CD14-positive monocyte (primary cell): ENCODE data around the gene MRPS35. TPM values are rescaled to one million over a fixed set of nuclear protein-coding genes. Genes with fewer than 3 reads are reported as not detected.

ENCODE experiments used
- DNase-seq, 3 donors: peaks; one replicate each; pipeline ENCODE4 v3.0.0-alpha.2; 2011 to 2022
- H2AFZ ChIP-seq: 2 replicates; pipeline ENCODE4 v1.6.0; 2012; ENCODE audit warnings: mild to moderate bottlenecking, low read depth, low read length, inconsistent platforms; ENCODE audit not compliant: insufficient read depth, poor library complexity, severe bottlenecking
- H3K27ac ChIP-seq, 2 donors: 1 replicate in 1 of 2; 2 replicates in 1 of 2; pipeline ENCODE4 v1.5.1; 2012 to 2013; ENCODE audit warnings: low read length in 2 of 2, control low read depth in 1 of 2, inconsistent platforms in 1 of 2, low read depth in 1 of 2, mild to moderate bottlenecking in 1 of 2
- H3K27me3 ChIP-seq, 2 donors: one replicate each; pipeline versions ENCODE4 v1.6.0 to v1.6.1; 2011 to 2013; ENCODE audit warnings: low read length in 2 of 2; ENCODE audit not compliant: control insufficient read depth in 2 of 2, insufficient read depth in 2 of 2
- H3K36me3 ChIP-seq, 2 donors: replicated peaks in 1 of 2; 1 replicate in 1 of 2; 2 replicates in 1 of 2; pipeline versions ENCODE4 v1.5.1 to v1.6.1; 2012 to 2013; ENCODE audit warnings: low read length in 2 of 2, control low read depth in 1 of 2, inconsistent platforms in 1 of 2, mild to moderate bottlenecking in 1 of 2; ENCODE audit not compliant: insufficient read depth in 2 of 2, control insufficient read depth in 1 of 2
- H3K4me1 ChIP-seq, 2 donors: 1 replicate in 1 of 2; 2 replicates in 1 of 2; pipeline versions ENCODE4 v1.5.1 to v1.6.1; 2012 to 2013; ENCODE audit warnings: low read length in 2 of 2, control low read depth in 1 of 2, inconsistent platforms in 1 of 2, mild to moderate bottlenecking in 1 of 2, moderate library complexity in 1 of 2; ENCODE audit not compliant: insufficient read depth in 2 of 2, control insufficient read depth in 1 of 2
- H3K4me2 ChIP-seq: replicated peaks from 2 replicates; pipeline ENCODE3; 2012; ENCODE audit warnings: low read length, moderate library complexity, mild to moderate bottlenecking; ENCODE audit not compliant: poor library complexity, severe bottlenecking; ENCODE audit errors: extremely low read depth
- H3K4me3 ChIP-seq, 3 experiments: fragments of 200-600 bp in 1 of 3; sonication (generic) in 1 of 3; replicated peaks in 1 of 3; 1 replicate in 2 of 3; 2 replicates in 1 of 3; pipeline ENCODE4 v1.5.1; 2011 to 2013; ENCODE audit warnings: low read length in 3 of 3, mild to moderate bottlenecking in 3 of 3, control low read depth in 2 of 3, low read depth in 2 of 3, inconsistent platforms in 1 of 3, moderate library complexity in 1 of 3
- H3K79me2 ChIP-seq: 2 replicates; pipeline ENCODE4 v1.6.0; 2012; ENCODE audit warnings: mild to moderate bottlenecking, control low read depth, inconsistent platforms, low read length, moderate library complexity; ENCODE audit not compliant: insufficient read depth
- H3K9ac ChIP-seq: 2 replicates; pipeline ENCODE4 v1.6.0; 2017; ENCODE audit warnings: low read length, mild to moderate bottlenecking; ENCODE audit not compliant: insufficient read depth, poor library complexity, severe bottlenecking
- H3K9me3 ChIP-seq, 2 donors: replicated peaks in 1 of 2; 1 replicate in 1 of 2; 2 replicates in 1 of 2; pipeline versions ENCODE4 v1.5.1 to v1.6.1; 2012 to 2013; ENCODE audit warnings: low read length in 2 of 2, control low read depth in 1 of 2; ENCODE audit not compliant: control insufficient read depth in 1 of 2, insufficient read depth in 1 of 2
- H4K20me1 ChIP-seq: 2 replicates; pipeline ENCODE4 v1.6.0; 2012; ENCODE audit warnings: mild to moderate bottlenecking, low read length, control low read depth, moderate library complexity; ENCODE audit not compliant: insufficient read depth
- H3K27ac Mint-ChIP-seq, 7 donors: one replicate each; pipeline ENCODE4 v1.8.0; 2020; ENCODE audit warnings: mild to moderate bottlenecking in 7 of 7, mixed read lengths in 7 of 7, moderate library complexity in 6 of 7, inconsistent platforms in 2 of 7
- H3K27me3 Mint-ChIP-seq, 3 donors: one replicate each; pipeline ENCODE4 v1.8.0; 2021 to 2022; ENCODE audit warnings: low read depth in 3 of 3, mild to moderate bottlenecking in 3 of 3, mixed read lengths in 3 of 3, moderate library complexity in 3 of 3, inconsistent platforms in 1 of 3
- H3K36me3 Mint-ChIP-seq, 2 donors: one replicate each; pipeline ENCODE4 v1.8.0; 2020; ENCODE audit warnings: mixed read lengths in 2 of 2, inconsistent platforms in 1 of 2, mild to moderate bottlenecking in 1 of 2
- H3K4me1 Mint-ChIP-seq: one replicate; pipeline ENCODE4 v1.8.0; 2020; ENCODE audit warnings: mild to moderate bottlenecking, mixed read lengths
- H3K4me3 Mint-ChIP-seq, 2 donors: one replicate each; pipeline ENCODE4 v1.8.0; 2020; ENCODE audit warnings: mild to moderate bottlenecking in 2 of 2, mixed read lengths in 2 of 2, moderate library complexity in 1 of 2
- H3K9me3 Mint-ChIP-seq, 7 donors: one replicate each; pipeline ENCODE4 v1.8.0; 2020 to 2022; ENCODE audit warnings: mixed read lengths in 7 of 7, mild to moderate bottlenecking in 6 of 7, moderate library complexity in 6 of 7, inconsistent platforms in 2 of 7
- CTCF ChIP-seq: fragments of 200-600 bp; IDR thresholded peaks from one replicate; pipeline ENCODE4 v1.8.0; 2022; ENCODE audit warnings: antibody characterized with exemption, mild to moderate bottlenecking
- WGBS: methylation state at CpG from one replicate; pipeline ENCODE4 v1.1.5; 2013; ENCODE audit warnings: missing lambda C conversion rate; ENCODE audit not compliant: insufficient coverage; 5-methylcytosine and 5-hydroxymethylcytosine counted together
- intact Hi-C, 2 donors: fragments of 100-400 bp; cut with micrococcal nuclease; formaldehyde crosslinking; loops; one replicate each; pipeline versions ENCODE4 v1.15.0 to v1.15.1; 2023
- polyA plus RNA-seq, 3 donors: library from polyadenylated mRNA; depleted of rRNA in 1 of 3; unstranded in 2 of 3; stranded (reverse) in 1 of 3; fragments of 300-500 nt in 2 of 3; fragments of >200 nt in 1 of 3; fragmentation: Illumina TruSeq in 2 of 3; gene quantifications; 1 replicate in 2 of 3; 2 replicates in 1 of 3; pipeline ENCODE4 v1.2.3, GENCODE V29; 2012 to 2021

The MRPS35 gene
- polyA plus RNA-seq, 3 donors: 16.6 to 51.8 (median 46.1) TPM

GRCh38 chr12:27779920-27780611 is 69.4 kb downstream of the MRPS35 start, which contains the start of the genes KLHL42 and MANSC4:
TSS of gene KLHL42 (plus strand) at chr12:27780233. CDS start at chr12:27780331, 98 bp downstream.
TSS of gene MANSC4 (minus strand) at chr12:27780236. CDS start at chr12:27771276, 8,960 bp downstream.
- Mint-ChIP-seq H3K4me1 (peaks cover 33% of the 10 kb centered on the region), H3K36me3 (peaks cover 5 to 7% of the 10 kb centered on the region in 2 donors), H3K9me3 (peaks cover 0 to 2% (median 0%) of the 10 kb centered on the region in 7 donors), H3K27me3 (peaks cover 3 to 4% (median 4%) of the 10 kb centered on the region in 3 donors), H3K4me3 (peak within 1 kb of the TSS; percentile 85 to 92), H3K27ac (peak within 1 kb of the TSS in 5 of 7 donors; percentile 28 to 68 (median 54))
- under 1% methylated on average over 91 of the region's 92 CpGs for WGBS
- intact Hi-C loops: no loop called here
- no peaks in the 10 kb centered on the region for H3K27me3 ChIP-seq
- peak within 1 kb of the TSS; percentile 54 to 77 (median 65) for H3K4me3 ChIP-seq
- H3K27ac ChIP-seq: peak within 1 kb of the TSS in 1 of 2 donors; percentile 60
- no peaks in the 10 kb centered on the region for H3K9me3 ChIP-seq
- peak; percentile 18 for TF ChIP-seq CTCF
- H2AFZ ChIP-seq: peak within 1 kb of the TSS; percentile 97
- peak; percentile 65 to 73 (median 72) for DNase-seq
- no peaks in the 10 kb centered on the region for H4K20me1 ChIP-seq
- H3K4me2 ChIP-seq: peak within 1 kb of the TSS; percentile 88
- H3K4me1 ChIP-seq: peaks cover 15 to 19% of the 10 kb centered on the region in 2 donors
- H3K36me3 ChIP-seq: no peaks in the 10 kb centered on the region
- peaks cover 38% of the 10 kb centered on the region for H3K79me2 ChIP-seq
- peak within 1 kb of the TSS; percentile 75 for H3K9ac ChIP-seq

- H3K4me3 Mint-ChIP-seq: peak overlapping the region; percentile 77 to 84
- Histone ChIP-seq H3K36me3 (no peaks in the 10 kb centered on the region), H3K79me2 (peaks cover 40% of the 10 kb centered on the region), H3K27ac (peak overlapping the region in 1 of 2 donors; percentile 60), H3K9me3 (no peaks in the 10 kb centered on the region), H2AFZ (peak overlapping the region; percentile 97), H3K4me2 (peak overlapping the region; percentile 88), H3K9ac (peak overlapping the region; percentile 75), H3K27me3 (no peaks in the 10 kb centered on the region), H3K4me1 (peaks cover 20% of the 10 kb centered on the region in 2 donors), H4K20me1 (no peaks in the 10 kb centered on the region), H3K4me3 (peak overlapping the region; percentile 54 to 77 (median 65))
- peaks cover 37% of the 10 kb centered on the region for H3K4me1 Mint-ChIP-seq
- WGBS: 23% methylated on average over 21 of the region's 27 CpGs
- TF ChIP-seq CTCF: no peak
- intact Hi-C loops: no loop called here
- H3K36me3 Mint-ChIP-seq: peaks cover 5 to 7% of the 10 kb centered on the region in 2 donors
- DNase-seq: no peak
- H3K27me3 Mint-ChIP-seq: peaks cover 3 to 4% (median 4%) of the 10 kb centered on the region in 3 donors
- peaks cover 0 to 2% (median 0%) of the 10 kb centered on the region in 7 donors for H3K9me3 Mint-ChIP-seq
- peak overlapping the region in 2 of 7 donors; percentile 54 to 68 for H3K27ac Mint-ChIP-seq
Measured at GRCh38 chr12:27780612-27781408, 70.2 kb downstream of the MRPS35 start.
